T47D (cell line): Measurements from ENCODE around the gene CD48.
"Not testable (repeated sequence)": the region's sequence is repeated elsewhere in the genome, so short reads cannot be mapped to it uniquely, and the experiment has no call there.

Source experiments
- DNase-seq, 2 experiments: peaks; one replicate each; pipeline versions ENCODE4 v3.0.0 to v3.0.0-alpha.2; 2011 to 2012; ENCODE audit warnings: low read depth in 1 of 2, low spot score in 1 of 2
- JUND ChIP-seq: IDR thresholded peaks from 2 replicates; pipeline ENCODE4 v1.6.1; 2012; ENCODE audit warnings: low read depth
- in situ Hi-C: cut with HindIII; loops from 2 replicates; pipeline ENCODE4 v1.10.0; 2016; ENCODE audit warnings: low sequenced_read_pairs, low pct_unique_long_range_greater_than_20kb

CD48 gene

DNA sequence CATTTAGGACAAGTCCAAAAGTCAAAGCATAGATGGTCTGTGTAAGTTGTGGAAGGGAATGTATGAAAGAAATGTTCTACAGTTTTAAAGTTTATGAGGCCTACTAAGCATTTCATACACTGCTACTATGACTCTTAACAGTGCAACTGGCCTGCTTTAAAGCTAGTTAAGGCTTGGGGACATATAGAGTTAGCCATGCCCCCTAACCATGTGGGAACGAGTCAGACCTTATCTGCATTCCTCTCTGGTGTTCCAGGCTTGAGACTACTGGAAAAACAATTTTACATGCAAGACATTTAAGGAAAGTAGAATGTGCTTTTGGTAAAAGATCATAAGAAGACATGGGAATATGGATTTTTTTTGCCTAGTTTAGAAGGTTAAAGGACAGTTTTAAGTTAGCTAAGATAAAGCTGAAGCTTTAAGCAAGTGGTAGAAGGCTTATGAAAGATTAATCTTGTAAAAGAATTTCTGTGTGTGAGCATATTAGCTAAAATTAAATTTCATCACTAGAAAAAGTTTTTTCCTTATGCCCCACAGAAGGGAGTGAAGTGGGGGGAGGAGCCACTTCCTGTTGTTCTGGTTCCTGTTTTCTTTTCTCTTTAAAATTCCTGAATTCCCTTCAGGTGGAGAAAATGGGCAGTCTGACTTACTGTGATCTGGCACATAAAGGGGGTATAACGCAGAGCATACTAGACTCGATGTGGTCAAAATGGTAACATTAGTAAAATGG is 8.9 kb upstream of the CD48 start:
- DNase-seq, result no peak
- in situ Hi-C loops, result no loop called here
- TF ChIP-seq JUND, result no peak

- in situ Hi-C loops, result no loop called here
- DNase-seq, result no peak
- TF ChIP-seq JUND, result no peak
These were observed 6.6 kb upstream of the CD48 start for GRCh38 chr1:160718210-160718609.

- in situ Hi-C loops, result no loop called here
- no peak for TF ChIP-seq JUND
- no peak for DNase-seq
These were observed 5.7 kb upstream of the CD48 start for GRCh38 chr1:160717306-160717705.

DNA sequence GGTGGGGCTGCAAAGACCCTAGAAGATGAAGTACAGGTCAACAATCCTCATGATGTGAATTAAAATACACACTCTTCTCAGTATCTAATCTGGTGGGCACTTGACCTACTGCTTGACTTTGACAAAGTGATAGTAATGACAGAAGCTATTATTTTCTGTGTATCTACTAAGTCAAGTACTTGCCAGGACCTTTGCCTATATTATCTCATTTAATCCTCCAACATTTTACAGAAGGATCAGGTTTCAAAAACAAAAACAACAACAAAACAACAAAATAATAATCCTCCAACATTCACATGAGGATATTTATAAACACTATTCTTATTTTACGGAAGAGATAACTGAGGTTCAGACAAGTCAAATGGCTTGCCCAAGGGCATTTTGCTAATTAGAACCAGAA is 4.4 kb upstream of the CD48 start:
- TF ChIP-seq JUND, result no peak
- DNase-seq, result no peak
- in situ Hi-C loops, result no loop called here

GRCh38 chr1:160714034-160714648 is 2.5 kb upstream of the CD48 start:
- DNase-seq, in situ Hi-C loops: not testable (repeated sequence)

- DNase-seq, result no peak
- TF ChIP-seq JUND, result no peak
- in situ Hi-C loops, result no loop called here
These were observed 1.5 kb upstream of the CD48 start for GRCh38 chr1:160713161-160713560.

DNA sequence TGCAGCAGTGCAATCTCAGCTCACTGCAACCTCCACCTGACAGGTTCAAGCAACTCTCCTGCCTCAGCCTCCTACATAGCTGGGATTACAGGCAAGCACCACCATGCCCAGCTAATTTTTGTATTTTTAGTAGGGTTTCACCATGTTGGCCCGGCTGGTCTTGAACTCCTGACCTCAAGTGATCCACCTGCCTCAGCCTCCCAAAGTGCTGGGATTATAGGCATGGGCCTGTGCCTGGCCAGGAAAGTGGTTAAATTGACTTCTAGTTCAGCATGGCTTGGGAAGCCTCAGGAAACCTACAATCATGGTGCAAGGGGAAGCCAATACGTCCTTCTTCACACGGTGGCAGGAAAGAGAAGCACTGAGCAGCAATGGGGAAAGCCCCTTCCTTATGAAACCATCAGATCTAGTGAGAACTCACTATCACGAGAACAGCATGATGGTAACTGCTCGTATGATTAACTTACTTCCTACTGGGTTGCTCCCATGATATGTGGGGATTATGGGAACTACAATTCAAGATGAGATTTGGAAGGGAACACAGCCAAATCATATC is 981 bp upstream of the CD48 start:
- in situ Hi-C loops, result not testable (repeated sequence)

DNA sequence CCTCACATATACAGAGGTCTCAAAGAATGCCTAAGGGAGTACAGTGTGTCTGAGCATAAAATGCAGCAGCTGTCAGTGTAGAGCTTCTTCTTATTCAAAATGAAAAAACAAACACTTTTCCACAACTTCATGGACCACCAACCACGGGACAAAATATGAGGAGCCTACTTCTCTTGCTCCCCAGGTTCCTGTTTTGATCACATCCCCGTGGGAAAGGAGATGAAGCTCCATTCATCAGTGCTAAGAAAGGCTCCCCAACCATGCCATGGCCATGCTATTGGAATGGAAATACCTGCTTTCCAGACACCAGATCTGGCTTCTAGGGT is 383 bp downstream of the CD48 start:
- in situ Hi-C loops, result no loop called here

More for the DNA sequence above, 981 bp upstream of the CD48 start:
- DNase-seq, result not testable (repeated sequence)

GRCh38 chr1:160710517-160711252 is 937 bp downstream of the CD48 start:
- DNase-seq, result no peak
- in situ Hi-C loops, result no loop called here
- no peak for TF ChIP-seq JUND

More for the DNA sequence above, 383 bp downstream of the CD48 start:
- no peak for TF ChIP-seq JUND
- no peak for DNase-seq

GRCh38 chr1:160709715-160710114 is 1.9 kb downstream of the CD48 start:
- in situ Hi-C loops, result no loop called here
- TF ChIP-seq JUND, result no peak

GRCh38 chr1:160708801-160709200 is 2.8 kb downstream of the CD48 start:
- in situ Hi-C loops, result no loop called here
- no peak for DNase-seq
- TF ChIP-seq JUND, result no peak

More at GRCh38 chr1:160709715-160710114, 1.9 kb downstream of the CD48 start:
- no peak for DNase-seq

DNA sequence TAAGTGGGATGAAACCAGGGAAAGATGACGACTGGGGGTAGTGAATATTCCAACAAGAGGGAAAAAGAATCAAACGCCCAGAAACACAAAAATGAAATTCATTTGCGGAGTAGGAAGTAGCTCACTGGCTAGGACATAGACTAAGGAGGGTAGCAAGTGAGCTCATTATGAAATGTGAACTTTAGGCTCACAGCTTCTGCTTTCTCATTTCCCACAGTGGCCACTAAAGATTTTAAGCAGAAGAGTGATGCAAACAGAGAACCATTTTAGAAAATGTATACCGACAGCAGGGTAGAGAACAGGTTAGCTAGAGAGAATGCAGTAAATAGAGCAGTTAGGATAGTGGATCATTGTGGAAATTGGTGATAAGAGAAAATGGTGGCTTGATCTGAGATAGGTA is 3.5 kb downstream of the CD48 start:
- TF ChIP-seq JUND, result no peak
- in situ Hi-C loops, result no loop called here
- DNase-seq, result no peak

GRCh38 chr1:160707236-160708064 is 4.2 kb downstream of the CD48 start:
- no peak for TF ChIP-seq JUND
- in situ Hi-C loops, result no loop called here
- DNase-seq, result no peak
